ENCODE data around the gene OR2AK2. TPM values are rescaled to one million over a fixed set of nuclear protein-coding genes. Genes with fewer than 3 reads are reported as not detected.
"Not testable (repeated sequence)": the region's sequence is repeated elsewhere in the genome, so short reads cannot be mapped to it uniquely, and the experiment has no call there.

OR2AK2 gene, protein sequence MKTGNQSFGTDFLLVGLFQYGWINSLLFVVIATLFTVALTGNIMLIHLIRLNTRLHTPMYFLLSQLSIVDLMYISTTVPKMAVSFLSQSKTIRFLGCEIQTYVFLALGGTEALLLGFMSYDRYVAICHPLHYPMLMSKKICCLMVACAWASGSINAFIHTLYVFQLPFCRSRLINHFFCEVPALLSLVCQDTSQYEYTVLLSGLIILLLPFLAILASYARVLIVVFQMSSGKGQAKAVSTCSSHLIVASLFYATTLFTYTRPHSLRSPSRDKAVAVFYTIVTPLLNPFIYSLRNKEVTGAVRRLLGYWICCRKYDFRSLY
- not detected in 2 replicates for total RNA-seq

DNA sequence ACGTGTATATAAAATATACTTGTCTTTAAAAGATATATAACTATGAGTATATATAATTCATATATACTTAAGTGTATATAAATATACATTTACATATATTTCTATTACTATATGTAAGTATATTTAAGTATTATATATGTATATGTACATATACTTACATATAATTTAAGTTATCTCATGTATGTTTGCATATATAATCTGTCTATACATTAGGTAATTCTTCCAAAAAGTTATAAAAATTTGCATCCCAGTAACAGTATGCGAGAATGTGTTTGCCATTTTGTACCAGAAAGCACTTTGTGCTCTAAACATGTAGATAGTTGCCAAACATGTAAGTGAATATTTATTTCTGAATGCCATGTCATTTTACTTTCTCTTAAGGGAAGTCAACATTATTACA, at the start of gene OR2AK2:
OR2AK2 (plus strand) TSS at position 301 of the 400 bp plus-strand sequence. CDS start 144 bp downstream, outside the sequence.
- no peak for DNase-seq (ENCODE audit: low read depth)

DNA sequence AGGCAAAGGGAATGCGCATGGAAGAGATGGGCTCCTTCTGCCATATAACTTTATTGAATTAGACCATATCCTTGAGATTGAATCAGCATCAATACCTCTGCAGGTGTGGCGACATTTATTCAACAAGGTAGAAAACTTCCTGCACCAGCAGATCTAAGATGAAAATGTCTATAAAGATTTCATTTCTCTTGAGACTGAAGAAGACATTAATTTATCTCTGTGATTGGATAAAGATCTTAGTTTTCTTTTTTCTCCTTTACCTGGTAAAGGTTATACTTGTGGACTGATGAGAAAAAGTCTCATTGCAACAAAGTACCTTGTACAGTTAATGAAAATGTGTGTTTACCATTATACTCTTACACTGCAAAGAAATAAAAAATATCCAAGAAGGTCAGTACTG, 45.1 kb upstream of the OR2AK2 start, which contains the start of gene OR2T8:
OR2T8 (plus strand) TSS at position 301 of the 400 bp plus-strand sequence. CDS start 766 bp downstream, outside the sequence.
- DNase-seq (ENCODE audit: low read depth): no peak

DNA sequence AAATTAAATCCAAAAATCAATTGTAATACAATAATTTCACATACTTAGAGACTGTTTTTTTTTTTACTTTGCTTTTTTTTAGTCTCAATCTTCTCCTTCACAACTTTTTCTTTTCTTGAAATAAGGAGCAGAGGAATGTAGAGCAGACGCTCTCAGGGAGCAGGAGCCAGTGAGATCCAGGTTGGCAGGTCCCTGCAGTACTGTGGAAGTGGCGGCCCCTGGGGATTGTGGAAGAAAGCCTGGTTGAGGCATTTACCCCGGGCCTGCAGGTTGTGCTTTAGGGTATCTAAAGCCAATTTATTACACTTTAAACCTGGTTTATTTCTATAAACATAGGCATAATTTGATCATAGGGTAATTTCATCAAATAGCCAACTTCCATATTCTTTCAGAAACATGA, 41.1 kb upstream of the OR2AK2 start:
- DNase-seq (ENCODE audit: low read depth): no peak

DNA sequence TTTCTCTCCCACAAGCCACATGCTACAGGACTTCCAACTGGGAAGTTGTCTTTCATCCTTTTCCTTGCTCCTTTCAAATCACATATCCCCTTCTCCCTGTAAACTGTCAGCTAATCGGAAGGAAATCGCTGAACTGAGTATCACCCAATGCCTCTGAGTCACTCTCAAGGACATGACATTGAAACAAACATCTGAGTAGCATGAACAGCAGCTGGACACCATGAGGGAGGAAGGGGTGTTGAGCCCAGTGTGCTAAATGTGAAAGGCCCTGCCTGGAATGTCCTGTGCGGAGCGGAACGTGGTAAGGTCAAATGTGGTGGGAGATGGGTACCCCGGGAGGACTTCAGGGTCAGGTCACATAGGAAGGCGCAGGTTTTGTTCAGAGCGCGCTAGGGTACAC, 40.2 kb upstream of the OR2AK2 start, which contains the start of gene OR2AJ1:
OR2AJ1 (plus strand) TSS at position 22 of the 400 bp plus-strand sequence. CDS start 8,880 bp downstream, outside the sequence.
- DNase-seq (ENCODE audit: low read depth): no peak

DNA sequence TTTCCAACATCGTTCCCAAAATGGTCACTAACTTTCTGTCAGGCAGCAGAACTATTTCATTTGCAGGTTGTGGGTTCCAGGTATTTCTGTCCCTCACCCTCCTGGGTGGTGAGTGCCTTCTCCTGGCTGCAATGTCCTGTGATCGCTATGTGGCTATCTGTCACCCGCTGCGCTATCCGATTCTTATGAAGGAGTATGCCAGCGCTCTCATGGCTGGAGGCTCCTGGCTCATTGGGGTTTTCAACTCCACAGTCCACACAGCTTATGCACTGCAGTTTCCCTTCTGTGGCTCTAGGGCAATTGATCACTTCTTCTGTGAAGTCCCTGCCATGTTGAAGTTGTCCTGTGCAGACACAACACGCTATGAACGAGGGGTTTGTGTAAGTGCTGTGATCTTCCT, 31.0 kb upstream of the OR2AK2 start:
- no peak for DNase-seq (ENCODE audit: low read depth)

DNA sequence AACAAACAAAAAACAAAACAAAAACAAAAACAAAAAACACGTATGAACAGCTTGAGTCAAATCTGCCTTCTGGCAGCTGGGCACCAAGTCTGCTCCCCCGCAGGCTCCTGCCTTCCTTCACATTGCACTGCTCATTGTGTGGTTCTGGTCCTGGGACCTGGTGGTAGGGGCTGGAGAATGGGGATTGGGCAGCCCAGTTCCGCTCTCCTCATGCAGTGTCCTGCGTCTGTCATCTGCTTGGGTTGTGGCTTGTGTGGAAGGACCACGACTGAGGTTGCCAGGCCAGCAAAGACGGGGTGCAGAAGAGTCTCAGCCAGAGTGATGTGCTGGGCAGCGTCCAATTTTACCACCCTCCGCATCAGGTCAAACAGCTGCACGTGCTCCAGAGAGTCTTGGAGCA, 29.3 kb upstream of the OR2AK2 start:
- DNase-seq (ENCODE audit: low read depth): no peak

DNA sequence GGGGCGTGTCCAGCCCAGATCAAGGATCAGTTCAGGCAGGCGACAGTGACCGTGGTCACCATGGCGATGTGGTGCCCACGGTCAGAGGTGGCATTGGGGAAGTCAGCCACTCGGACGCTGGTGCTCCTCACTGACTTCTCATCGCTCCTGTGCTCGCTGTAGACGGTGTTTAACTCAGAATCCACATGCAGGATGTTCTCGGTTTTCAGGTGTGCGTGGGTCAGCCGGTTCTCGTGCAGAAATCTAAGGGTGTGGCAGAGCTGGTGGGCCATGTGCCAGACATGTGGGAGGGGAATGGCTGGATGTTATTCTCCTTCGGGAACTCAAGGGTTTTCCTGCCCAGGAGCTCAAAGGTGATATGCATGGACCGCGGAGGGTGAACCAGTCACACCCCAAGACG, 28.6 kb upstream of the OR2AK2 start:
- no peak for DNase-seq (ENCODE audit: low read depth)

DNA sequence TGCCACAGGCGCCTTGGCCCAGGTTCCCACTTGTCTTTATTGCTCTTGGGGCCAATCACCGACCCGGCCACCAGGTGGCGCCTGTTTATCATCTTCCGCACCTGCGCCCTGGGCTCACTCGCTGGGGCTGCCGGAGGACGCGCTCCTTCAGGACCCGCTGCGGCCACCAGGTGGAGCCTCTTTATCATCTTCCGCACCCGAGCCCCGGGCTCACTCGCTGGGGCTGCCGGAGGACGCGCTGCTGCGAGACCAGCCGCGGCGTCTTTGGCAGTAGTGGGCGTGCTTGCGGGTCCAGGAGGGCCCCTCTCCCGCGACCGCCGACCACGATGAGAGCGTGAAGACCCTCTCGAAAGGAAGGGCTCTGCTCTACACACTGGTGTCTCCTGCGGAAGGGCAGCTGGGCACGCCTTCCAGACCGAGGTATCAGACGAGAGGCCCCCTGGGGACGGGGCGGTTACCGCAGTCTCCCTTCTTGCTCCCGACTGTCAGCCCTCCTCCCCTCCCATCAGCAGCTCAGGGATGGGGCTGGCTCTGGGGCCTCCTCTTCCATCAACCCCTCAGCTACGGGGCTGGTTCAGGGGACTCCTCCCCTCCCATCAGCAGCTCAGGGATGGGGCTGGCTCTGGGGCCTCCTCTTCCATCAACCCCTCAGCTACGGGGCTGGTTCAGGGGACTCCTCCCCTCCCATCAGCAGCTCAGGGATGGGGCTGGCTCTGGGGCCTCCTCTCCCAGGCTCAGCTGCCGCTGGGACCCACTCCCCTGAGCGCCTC, 27.9 kb upstream of the OR2AK2 start:
- not testable (repeated sequence) for DNase-seq (ENCODE audit: low read depth)

DNA sequence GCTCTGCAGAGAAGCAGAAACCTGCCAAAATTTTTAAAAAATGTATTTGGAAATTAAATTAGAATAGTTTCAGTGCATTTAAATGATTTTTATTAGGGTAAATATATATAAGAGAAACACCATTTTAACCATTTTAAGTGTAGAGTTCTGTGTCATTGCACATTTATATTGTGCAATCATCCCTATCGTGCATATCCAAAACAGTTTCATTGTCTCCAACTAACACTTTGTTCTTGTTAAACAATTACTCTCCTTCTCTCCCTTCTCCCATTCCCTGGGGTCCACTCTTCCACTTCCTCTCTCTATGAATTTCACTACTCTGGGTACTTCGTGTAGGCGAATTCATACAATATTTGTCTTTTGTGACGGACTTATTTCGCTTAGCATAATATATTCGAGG, 22.4 kb upstream of the OR2AK2 start:
- no peak for DNase-seq (ENCODE audit: low read depth)

DNA sequence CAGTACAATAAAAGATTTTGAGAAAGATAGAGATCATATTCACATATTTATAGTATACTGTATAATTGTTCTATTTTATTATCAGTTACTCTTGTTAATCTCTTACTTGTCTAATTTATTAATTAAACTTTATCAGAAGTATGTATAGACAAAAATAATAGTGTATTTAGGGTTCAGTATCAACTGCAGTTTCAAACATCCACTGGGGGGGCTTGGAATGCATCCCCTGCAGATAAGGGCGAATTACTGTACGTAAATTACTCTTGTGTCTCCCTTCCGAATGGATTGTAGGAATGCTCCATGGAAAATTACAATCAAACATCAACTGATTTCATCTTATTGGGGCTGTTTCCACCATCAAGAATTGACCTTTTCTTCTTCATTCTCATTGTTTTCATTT, 16.5 kb upstream of the OR2AK2 start, which contains the start of gene OR2L8:
OR2L8 (plus strand) TSS at position 301 of the 400 bp plus-strand sequence; CDS start at position 301, 0 bp downstream.
- DNase-seq (ENCODE audit: low read depth): no peak

DNA sequence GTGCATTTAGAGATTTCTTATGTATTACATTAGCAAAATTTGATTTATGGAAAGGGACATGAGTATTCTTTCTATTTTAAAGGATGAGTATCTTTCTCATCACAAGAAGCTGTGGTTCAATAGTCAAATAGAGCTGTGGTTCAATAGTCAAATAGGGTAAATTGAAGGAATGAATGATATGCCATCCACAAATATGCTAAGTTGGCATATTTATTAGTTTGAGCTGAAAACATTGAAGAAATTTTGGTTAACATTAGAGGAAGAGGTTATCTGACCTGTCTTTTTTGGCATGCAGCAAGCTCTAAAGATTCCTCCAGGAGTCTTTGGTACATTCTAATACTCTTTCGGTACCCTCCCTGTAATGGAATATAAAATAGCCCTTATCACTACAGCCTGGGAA, 11.6 kb upstream of the OR2AK2 start:
- DNase-seq (ENCODE audit: low read depth): no peak

DNA sequence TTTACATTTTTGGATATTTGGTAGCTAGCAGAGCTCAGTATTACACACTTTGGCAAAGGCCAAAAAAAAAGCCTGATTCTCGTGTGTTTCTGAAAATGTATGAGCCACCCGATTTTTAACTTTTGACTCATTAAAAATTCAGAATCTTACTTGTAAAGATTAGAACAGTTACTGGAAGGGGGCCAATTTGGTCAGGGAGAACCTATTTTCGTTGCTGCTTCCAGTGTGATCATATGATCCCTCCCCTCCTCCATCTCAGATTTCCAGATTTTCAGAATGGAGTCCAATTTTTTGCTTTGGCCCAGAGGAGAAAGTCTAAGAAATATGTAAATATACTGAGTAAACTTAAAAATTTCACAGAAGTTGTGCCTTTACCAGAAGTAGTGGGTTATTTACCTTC, 3.2 kb upstream of the OR2AK2 start:
- no peak for DNase-seq (ENCODE audit: low read depth)

DNA sequence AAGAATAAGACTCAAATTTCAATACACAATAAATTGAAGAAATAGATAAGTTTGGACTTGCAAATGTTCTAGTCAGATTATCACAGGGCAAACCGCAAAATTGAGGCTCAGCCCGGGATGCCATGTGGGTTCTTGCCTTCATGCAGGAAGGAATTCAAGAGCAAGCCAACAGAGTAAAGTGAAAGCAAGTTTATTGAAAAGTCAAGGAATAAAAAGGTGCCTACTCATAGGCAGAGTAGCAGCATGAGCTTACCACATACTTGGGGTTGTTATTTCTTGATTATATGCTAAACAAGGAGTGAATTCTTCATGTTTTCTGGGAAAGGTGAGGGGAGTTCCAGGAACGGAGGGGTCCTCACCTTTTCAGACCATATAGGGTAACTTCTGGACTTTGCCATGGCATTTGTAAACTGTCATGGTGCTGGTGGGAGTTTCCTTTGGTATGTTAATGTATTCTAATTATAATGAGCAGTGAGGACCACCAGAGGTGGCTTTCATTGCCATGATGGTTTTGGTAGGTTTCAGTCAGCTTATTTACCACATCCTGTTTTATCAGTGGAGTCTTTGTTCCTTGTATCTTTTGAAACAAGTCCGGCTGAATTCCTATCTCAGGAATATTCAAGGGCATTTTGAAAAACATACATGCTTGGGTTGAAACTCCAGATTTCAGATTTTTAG, 2.0 kb upstream of the OR2AK2 start:
- DNase-seq (ENCODE audit: low read depth): no peak

DNA sequence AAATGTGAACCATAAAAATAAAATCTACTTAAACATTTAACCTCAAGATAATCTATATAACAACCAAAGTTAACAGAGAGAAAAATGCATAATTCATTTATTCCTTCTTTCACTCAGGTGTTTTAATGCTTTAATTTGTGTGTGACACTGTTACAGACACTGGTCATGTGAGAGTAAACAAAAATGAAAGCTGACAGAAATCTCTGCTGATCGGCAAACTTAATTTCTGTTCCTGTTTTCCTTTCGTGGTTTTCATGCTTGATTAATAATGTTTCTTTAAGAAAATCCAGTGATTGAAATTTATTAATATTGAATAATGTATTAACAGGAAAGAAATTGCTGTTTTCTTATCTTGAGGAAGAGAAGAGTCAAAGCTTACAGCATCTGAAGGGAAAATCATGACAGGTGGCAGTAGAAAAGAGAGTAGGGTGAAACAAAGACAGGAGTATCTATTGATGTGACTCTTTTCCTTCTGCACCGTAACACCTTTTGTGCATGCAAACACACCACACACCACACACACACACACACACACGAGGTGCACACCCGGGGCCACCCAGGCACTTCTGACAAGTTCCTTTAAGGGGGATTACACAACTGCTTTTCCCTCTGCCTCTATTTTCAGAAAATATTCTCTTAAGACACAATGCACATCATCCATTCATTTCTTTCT, 1.6 kb downstream of the OR2AK2 start:
- no peak for DNase-seq (ENCODE audit: low read depth)

DNA sequence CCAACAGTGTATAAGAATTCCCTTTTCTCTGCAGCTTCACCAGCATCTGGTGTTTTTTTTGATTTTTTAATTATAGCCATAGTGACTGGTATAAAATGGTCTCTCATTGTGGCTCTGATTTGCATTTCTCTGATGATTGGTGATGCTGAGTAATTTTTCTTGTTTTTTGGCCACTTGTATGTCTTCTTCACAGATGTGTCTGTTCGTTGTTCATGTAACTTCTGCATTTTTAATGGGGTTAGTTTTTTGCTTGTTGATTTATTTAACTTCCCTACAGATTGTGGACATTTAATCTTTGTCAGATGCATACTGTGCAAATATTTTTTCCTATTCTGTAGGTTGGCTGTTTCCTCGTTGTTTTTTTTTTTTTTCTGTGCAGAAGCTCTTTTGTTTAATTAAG, 28.0 kb downstream of the OR2AK2 start:
- no peak for DNase-seq (ENCODE audit: low read depth)

DNA sequence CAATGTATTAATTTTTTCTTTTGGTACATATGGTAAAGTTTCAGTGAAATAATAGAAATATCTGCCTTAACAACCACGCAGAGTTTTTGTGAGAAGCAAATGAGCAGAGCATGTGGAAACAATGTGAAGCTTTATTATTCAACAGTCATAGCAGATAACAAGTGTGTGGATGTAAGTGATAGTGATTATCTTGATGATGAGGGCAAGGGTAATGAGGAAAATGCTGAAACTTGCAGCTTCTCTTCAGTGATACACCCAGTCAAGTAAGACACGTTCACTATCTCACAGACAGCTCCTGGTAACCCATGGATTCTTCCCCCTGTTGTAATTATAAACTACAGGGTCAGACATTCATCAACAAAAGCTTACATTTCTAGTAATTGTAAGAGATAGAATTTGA, 33.8 kb downstream of the OR2AK2 start:
- no peak for DNase-seq (ENCODE audit: low read depth)

DNA sequence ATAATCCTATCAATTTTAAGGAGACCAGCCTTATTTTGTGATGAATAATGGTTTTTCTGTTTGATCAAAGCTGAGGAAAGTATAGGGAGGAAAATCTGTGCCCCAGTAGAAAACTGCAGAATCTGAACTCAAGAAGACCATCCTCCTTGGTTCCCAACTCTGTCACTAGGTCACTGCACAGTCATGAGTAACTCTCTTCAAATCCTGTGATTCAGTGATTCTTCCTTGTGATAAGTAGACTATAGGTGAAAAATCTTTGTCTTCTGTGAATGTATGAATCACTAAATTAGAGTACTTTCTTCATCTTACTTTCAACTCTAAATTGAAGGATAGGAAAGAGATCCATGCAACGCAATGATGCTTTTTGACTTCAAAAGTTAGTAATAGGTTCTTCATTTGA, 35.1 kb downstream of the OR2AK2 start:
- no peak for DNase-seq (ENCODE audit: low read depth)

DNA sequence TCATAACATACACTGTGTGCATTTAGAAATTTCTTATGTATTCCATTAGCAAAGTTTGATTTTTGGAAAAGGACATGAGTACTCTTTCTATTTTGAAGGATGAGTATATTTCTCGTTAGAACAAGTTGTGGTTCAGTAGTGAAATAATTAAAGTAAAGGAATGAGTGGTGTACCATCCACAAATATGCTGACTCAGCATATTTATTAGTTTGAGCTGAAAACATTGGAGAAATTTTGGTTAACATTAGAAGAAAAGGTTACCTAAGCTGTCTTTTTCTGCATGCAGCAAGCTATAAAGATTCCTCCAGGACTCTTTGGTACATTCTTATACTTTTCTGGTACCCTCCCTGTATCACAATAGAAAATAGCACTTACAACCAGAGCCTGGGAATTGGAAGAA, 42.7 kb downstream of the OR2AK2 start:
- DNase-seq (ENCODE audit: low read depth): no peak

DNA sequence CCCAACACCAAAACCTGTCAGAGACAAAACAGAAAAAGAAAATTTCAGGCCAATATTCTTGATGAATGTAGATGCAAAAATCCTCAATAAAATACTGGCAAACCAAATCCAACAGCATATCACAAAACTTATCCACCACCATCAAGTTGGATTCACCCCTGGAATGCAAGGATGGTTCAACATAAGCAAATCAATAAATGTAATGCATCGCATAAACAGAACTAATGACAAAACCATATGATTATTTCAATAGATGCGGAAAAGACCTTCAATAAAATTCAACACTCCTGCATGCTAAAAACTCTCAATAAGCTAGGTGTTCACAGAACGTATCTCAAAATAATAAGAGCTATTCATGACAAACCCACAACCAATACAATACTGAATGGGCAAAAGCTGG, 44.6 kb downstream of the OR2AK2 start:
- DNase-seq (ENCODE audit: low read depth): no peak

DNA sequence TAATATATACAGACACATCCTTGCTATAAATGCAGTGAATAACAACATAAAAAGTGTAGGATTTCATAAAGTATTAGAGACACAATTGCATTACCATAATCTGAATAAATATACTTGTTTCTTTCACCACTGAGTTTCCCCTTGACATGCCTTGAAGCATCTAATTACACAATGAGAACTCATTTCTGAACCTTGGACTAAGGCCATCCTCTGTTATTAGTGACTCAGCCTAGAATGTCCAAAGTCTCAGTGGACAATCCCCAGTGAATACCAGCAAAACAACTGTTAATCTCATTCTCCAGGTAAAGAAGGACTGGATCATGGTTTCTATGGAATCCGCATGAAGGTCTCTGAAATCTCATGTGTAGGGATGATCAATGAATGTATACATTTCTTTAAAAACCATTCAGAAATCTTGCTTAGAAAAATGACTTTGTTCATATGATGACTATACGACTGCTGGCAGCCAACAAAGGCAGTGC, 48.2 kb downstream of the OR2AK2 start, which contains the start of gene OR2L5:
OR2L5 (plus strand) TSS at position 432 of the 482 bp plus-strand sequence. CDS start 8,288 bp downstream, outside the sequence.
- DNase-seq (ENCODE audit: low read depth): no peak

DNA sequence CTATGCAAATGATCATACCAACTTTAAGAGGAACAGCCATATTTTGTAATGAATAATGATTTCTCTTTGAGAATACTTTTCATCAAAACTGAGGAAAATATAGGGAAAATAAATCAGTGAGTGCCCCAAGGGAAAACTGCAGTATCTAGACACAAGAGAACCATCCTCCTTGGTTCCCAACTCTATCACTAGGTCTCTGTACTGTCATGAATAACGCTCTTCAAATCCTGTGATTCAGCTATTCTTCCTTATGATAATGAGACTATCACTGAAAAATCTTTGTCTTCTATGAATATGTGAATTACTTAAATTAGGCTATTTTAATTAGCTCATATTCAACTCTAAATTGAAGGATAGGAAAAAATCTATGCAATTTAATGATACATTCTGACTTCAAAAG, 50.8 kb downstream of the OR2AK2 start:
- DNase-seq (ENCODE audit: low read depth): no peak

Measured in renal cortical epithelial cell (primary cell).